H1 (cell line): Measurements from ENCODE around the gene SPOCK3. TPM values are rescaled to one million over a fixed set of nuclear protein-coding genes. Genes with fewer than 3 reads are reported as not detected.

Experiments
- CTCF ChIA-PET: fragments of 300-600 bp; sonication (Branson Sonifier 250); formaldehyde crosslinking; loops from one replicate; lab custom pipeline; 2021; ENCODE audit not compliant: partially characterized antibody; lab: Charles Lee
- POLR2A ChIA-PET: fragments of 300-600 bp; sonication (Branson Sonifier 250); formaldehyde crosslinking; loops from one replicate; lab custom pipeline; 2021; ENCODE audit warnings: inconsistent platforms; ENCODE audit not compliant: partially characterized antibody; lab: Charles Lee
- DNase-seq, 2 experiments: peaks; one replicate each; pipeline versions ENCODE4 v3.0.0 to v3.0.0-alpha.2; 2010 to 2022; ENCODE audit warnings: low spot score in 2 of 2, low read depth in 1 of 2, mixed read lengths in 1 of 2
- FAIRE-seq: peaks from 2 replicates; lab custom pipeline; 2011; peaks lifted over from hg19 to GRCh38; lab: Jason Lieb, UNC
- H2AFZ ChIP-seq: 2 replicates; pipeline ENCODE4 v1.8.1; 2012; ENCODE audit warnings: low read length, inconsistent platforms
- H2AK5ac ChIP-seq: 2 replicates; pipeline ENCODE4 v1.6.1; 2013; ENCODE audit warnings: low read depth, low read length
- H2BK120ac ChIP-seq: replicated peaks from 2 replicates; pipeline ENCODE3; 2013; ENCODE audit warnings: low read depth, low read length, inconsistent platforms
- H2BK12ac ChIP-seq: 2 replicates; pipeline ENCODE4 v1.6.1; 2013; ENCODE audit warnings: low read depth, low read length
- H2BK15ac ChIP-seq: 2 replicates; pipeline ENCODE4 v1.6.1; 2013; ENCODE audit warnings: low read length
- H2BK20ac ChIP-seq: 2 replicates; pipeline ENCODE4 v1.6.1; 2013; ENCODE audit warnings: low read length
- H2BK5ac ChIP-seq: 2 replicates; pipeline ENCODE4 v1.6.1; 2013; ENCODE audit warnings: low read depth, low read length
- H3K14ac ChIP-seq: 2 replicates; pipeline ENCODE4 v1.6.1; 2013; ENCODE audit warnings: inconsistent platforms; ENCODE audit not compliant: insufficient read length
- H3K18ac ChIP-seq: 2 replicates; pipeline ENCODE4 v1.6.1; 2013; ENCODE audit warnings: low read length; ENCODE audit errors: extremely low read depth
- H3K23ac ChIP-seq: 2 replicates; pipeline ENCODE4 v1.6.1; 2013; ENCODE audit warnings: inconsistent platforms; ENCODE audit not compliant: insufficient read length
- H3K23me2 ChIP-seq: 2 replicates; pipeline ENCODE4 v1.6.1; 2013; ENCODE audit warnings: low read depth, low read length
- H3K27ac ChIP-seq: 2 replicates; pipeline ENCODE4 v1.6.1; 2011; ENCODE audit warnings: low read depth, low read length, inconsistent platforms
- H3K27me3 ChIP-seq, 4 experiments: replicated peaks in 1 of 4; 1 replicate in 1 of 4; 2 replicates in 3 of 4; pipeline versions ENCODE4 v1.6.1 to v1.8.1; 2011 to 2013; ENCODE audit warnings: low read length in 3 of 4, mild to moderate bottlenecking in 3 of 4, inconsistent platforms in 2 of 4, mixed read lengths in 2 of 4, moderate library complexity in 1 of 4; ENCODE audit not compliant: control insufficient read depth in 3 of 4, insufficient read depth in 3 of 4; ENCODE audit errors: extremely low read depth in 1 of 4
- H3K36me3 ChIP-seq, 4 experiments: 2 replicates each; pipeline versions ENCODE4 v1.6.1 to v1.8.1; 2011 to 2013; ENCODE audit warnings: mild to moderate bottlenecking in 4 of 4, low read length in 3 of 4, moderate library complexity in 2 of 4, control low read depth in 1 of 4, inconsistent platforms in 1 of 4; ENCODE audit not compliant: insufficient read depth in 4 of 4, control insufficient read depth in 2 of 4
- H3K4ac ChIP-seq: replicated peaks from 2 replicates; pipeline ENCODE3; 2013; ENCODE audit warnings: low read length, low read depth, mixed read lengths, inconsistent platforms; ENCODE audit not compliant: insufficient read length
- H3K4me1 ChIP-seq, 4 experiments: replicated peaks in 1 of 4; 1 replicate in 1 of 4; 2 replicates in 3 of 4; pipeline versions ENCODE4 v1.6.1 to v1.8.1; 2011 to 2013; ENCODE audit warnings: low read length in 3 of 4, inconsistent platforms in 2 of 4, mixed read lengths in 1 of 4; ENCODE audit not compliant: insufficient read depth in 4 of 4, control insufficient read depth in 3 of 4
- H3K4me2 ChIP-seq, 2 experiments: 2 replicates each; pipeline versions ENCODE4 v1.6.1 to v1.8.1; 2011 to 2013; ENCODE audit warnings: low read depth in 2 of 2, low read length in 2 of 2, control low read depth in 1 of 2, inconsistent platforms in 1 of 2, mild to moderate bottlenecking in 1 of 2; ENCODE audit not compliant: insufficient read depth in 1 of 2
- H3K4me3 ChIP-seq, 4 experiments: fragments of 200-600, 300-600 bp in 1 of 4; sonication (generic), shearing (Covaris generic), sonication (Bioruptor Twin) in 1 of 4; 2 replicates each; pipeline versions ENCODE4 v1.5.1 to v1.8.1; 2011 to 2016; ENCODE audit warnings: low read length in 4 of 4, low read depth in 3 of 4, control low read depth in 2 of 4, inconsistent platforms in 2 of 4, mild to moderate bottlenecking in 2 of 4, mixed read lengths in 1 of 4, moderate library complexity in 1 of 4; ENCODE audit not compliant: insufficient read depth in 2 of 4; ENCODE audit errors: extremely low read depth in 1 of 4
- H3K56ac ChIP-seq: replicated peaks from 2 replicates; pipeline ENCODE3; 2013; ENCODE audit warnings: low read depth, mild to moderate bottlenecking, mixed read lengths, low read length, inconsistent platforms; ENCODE audit not compliant: insufficient read length
- H3K79me1 ChIP-seq: 2 replicates; pipeline ENCODE4 v1.6.1; 2013; ENCODE audit warnings: low read depth, low read length, control low read depth
- H3K79me2 ChIP-seq, 2 experiments: 2 replicates each; pipeline versions ENCODE4 v1.6.1 to v1.8.1; 2012 to 2013; ENCODE audit warnings: low read length in 2 of 2, mild to moderate bottlenecking in 2 of 2, inconsistent platforms in 1 of 2; ENCODE audit not compliant: insufficient read depth in 2 of 2, control insufficient read depth in 1 of 2
- H3K9ac ChIP-seq, 4 experiments: replicated peaks in 1 of 4; 1 replicate in 1 of 4; 2 replicates in 3 of 4; pipeline versions ENCODE4 v1.6.1 to v1.8.1; 2011 to 2013; ENCODE audit warnings: low read depth in 3 of 4, low read length in 3 of 4, control low read depth in 2 of 4, mild to moderate bottlenecking in 2 of 4, moderate library complexity in 2 of 4, inconsistent platforms in 1 of 4; ENCODE audit errors: extremely low read depth in 1 of 4
- H3K9me3 ChIP-seq, 2 experiments: 2 replicates each; pipeline versions ENCODE4 v1.6.1 to v1.8.1; 2012 to 2013; ENCODE audit warnings: mild to moderate bottlenecking in 2 of 2, moderate library complexity in 2 of 2, control low read depth in 1 of 2, inconsistent platforms in 1 of 2, low read depth in 1 of 2, low read length in 1 of 2, mixed read lengths in 1 of 2; ENCODE audit not compliant: insufficient read depth in 2 of 2
- H4K20me1 ChIP-seq, 2 experiments: replicated peaks in 1 of 2; 2 replicates each; pipeline versions ENCODE3 to v1.8.1; 2011 to 2013; ENCODE audit warnings: inconsistent platforms in 2 of 2, low read length in 2 of 2, mild to moderate bottlenecking in 1 of 2; ENCODE audit not compliant: insufficient read depth in 2 of 2, control insufficient read depth in 1 of 2
- H4K5ac ChIP-seq: 2 replicates; pipeline ENCODE4 v1.6.1; 2013; ENCODE audit warnings: low read length, low read depth, mixed read lengths, inconsistent platforms; ENCODE audit not compliant: insufficient read length
- H4K8ac ChIP-seq: 2 replicates; pipeline ENCODE4 v1.8.0; 2013; ENCODE audit warnings: mild to moderate bottlenecking, moderate library complexity, low read length, inconsistent platforms; ENCODE audit not compliant: insufficient read depth; ENCODE audit errors: extremely low read depth
- H4K91ac ChIP-seq: replicated peaks from 2 replicates; pipeline ENCODE3; 2013; ENCODE audit warnings: low read length, mixed read lengths, inconsistent platforms; ENCODE audit not compliant: insufficient read length
- BACH1 ChIP-seq: IDR thresholded peaks from 2 replicates; pipeline ENCODE4 v1.6.1; 2012; ENCODE audit warnings: low read length, improper control_type of control experiment
- WGBS, 2 experiments: shearing (Covaris generic) in 1 of 2; methylation state at CpG; one replicate each; pipeline versions ENCODE4 v1.1.6 to v1.1.7; 2013 to 2015; ENCODE audit warnings: low lambda C conversion rate in 2 of 2, mixed read lengths in 2 of 2, inconsistent platforms in 1 of 2, low coverage in 1 of 2, missing lambda C conversion rate in 1 of 2; ENCODE audit not compliant: insufficient replicate concordance in 2 of 2, insufficient coverage in 1 of 2, insufficient read length in 1 of 2; ENCODE audit errors: extremely low coverage in 1 of 2, missing lambda C conversion rate in 1 of 2; 5-methylcytosine and 5-hydroxymethylcytosine counted together
- polyA plus RNA-seq, 7 experiments: library from polyadenylated mRNA; depleted of rRNA in 3 of 7; stranded (reverse) in 5 of 7; unstranded in 2 of 7; fragments of >200 nt in 5 of 7; fragments of 200-250 nt in 2 of 7; gene quantifications; 1 replicate in 5 of 7; 2 replicates in 1 of 7; 4 replicates in 1 of 7; pipeline versions ENCODE4 v1.2.1 to v1.2.3, GENCODE V29; 2011 to 2013; ENCODE audit warnings: missing spikeins in 2 of 7, mixed read lengths in 2 of 7
- total RNA-seq: library from RNA; stranded (reverse); fragmentation: NEBNext Ultra II Directional; extraction: Animal tissue kit (Norgen Biotek cat#: 25700); gene quantifications from 2 replicates; pipeline ENCODE4 v1.2.1, GENCODE V29; 2021

The SPOCK3 gene
- total and polyA plus RNA-seq, 2 of the 8 experiments (the other 6 are each of a cell fraction or from before 2014, with no cell fraction given), result 0.14 to 0.60 TPM

- no peaks in the 10 kb centered on the region for H3K79me1 ChIP-seq
- H3K23me2 ChIP-seq, result no peaks in the 10 kb centered on the region
- H3K9ac ChIP-seq, result no peak overlapping the region
- H3K14ac ChIP-seq, result no peak overlapping the region
- H2AK5ac ChIP-seq, result no peak overlapping the region; the same call in 1 of the 2 replicates
- 92% methylated on average over 4 of the region's 5 CpGs; no CpG with 5 or more reads in 1 of the 2 experiments for WGBS, 2 experiments
- peaks cover 0 to 6% (median 2%) of the 10 kb centered on the region in 4 experiments; a peak in 1 of 7 replicates for H3K4me1 ChIP-seq
- POLR2A ChIA-PET, result no interaction called here
- peaks cover 0 to 2% of the 10 kb centered on the region in 2 experiments for H4K20me1 ChIP-seq
- no peak overlapping the region for H3K18ac ChIP-seq
- CTCF ChIA-PET, result no interaction called here
- no peak overlapping the region for H3K23ac ChIP-seq
- no peak overlapping the region for H2BK12ac ChIP-seq
- H3K4ac ChIP-seq, result no peak overlapping the region
- no peak overlapping the region for H2BK20ac ChIP-seq
- H2AFZ ChIP-seq, result 0 out of 2 replicates have a peak overlapping the region, but pooled peaks have one; percentile 83
- no peak overlapping the region for H4K91ac ChIP-seq
- no peak overlapping the region for H3K27ac ChIP-seq
- H2BK15ac ChIP-seq, result no peak overlapping the region
- H3K79me2 ChIP-seq, result no peaks in the 10 kb centered on the region
- no peaks in the 10 kb centered on the region for H3K27me3 ChIP-seq
- TF ChIP-seq BACH1, result no peak
- TF ChIP-seq, all 59 proteins: peak for 0
- Histone ChIP-seq H2BK5ac (no peak overlapping the region), H2BK120ac (no peak overlapping the region), H3K56ac (no peak overlapping the region), H3K9me3 (no peaks in the 10 kb centered on the region), H3K4me2 (no peak overlapping the region), H4K5ac (no peak overlapping the region), H3K36me3 (no peaks in the 10 kb centered on the region), H4K8ac (no peak overlapping the region), H3K4me3 (no peak overlapping the region)
- DNase-seq (no peak), FAIRE-seq (no peak)
Measured at GRCh38 chr4:166726832-166727231, 507.5 kb downstream of the SPOCK3 start.
